GM20000 (cell line): ENCODE data around the gene NAA30.
"Not testable (repeated sequence)": the region's sequence is repeated elsewhere in the genome, so short reads cannot be mapped to it uniquely, and the experiment has no call there.

Source experiments
- DNase-seq: peaks from one replicate; pipeline ENCODE4 v3.0.0; 2012; ENCODE audit warnings: low spot score
- CTCF ChIP-seq: IDR thresholded peaks from 2 replicates; pipeline ENCODE4 v1.5.1; 2012; ENCODE audit warnings: mild to moderate bottlenecking, control low read depth; ENCODE audit errors: extremely low read depth, missing control alignments

Gene NAA30

DNA sequence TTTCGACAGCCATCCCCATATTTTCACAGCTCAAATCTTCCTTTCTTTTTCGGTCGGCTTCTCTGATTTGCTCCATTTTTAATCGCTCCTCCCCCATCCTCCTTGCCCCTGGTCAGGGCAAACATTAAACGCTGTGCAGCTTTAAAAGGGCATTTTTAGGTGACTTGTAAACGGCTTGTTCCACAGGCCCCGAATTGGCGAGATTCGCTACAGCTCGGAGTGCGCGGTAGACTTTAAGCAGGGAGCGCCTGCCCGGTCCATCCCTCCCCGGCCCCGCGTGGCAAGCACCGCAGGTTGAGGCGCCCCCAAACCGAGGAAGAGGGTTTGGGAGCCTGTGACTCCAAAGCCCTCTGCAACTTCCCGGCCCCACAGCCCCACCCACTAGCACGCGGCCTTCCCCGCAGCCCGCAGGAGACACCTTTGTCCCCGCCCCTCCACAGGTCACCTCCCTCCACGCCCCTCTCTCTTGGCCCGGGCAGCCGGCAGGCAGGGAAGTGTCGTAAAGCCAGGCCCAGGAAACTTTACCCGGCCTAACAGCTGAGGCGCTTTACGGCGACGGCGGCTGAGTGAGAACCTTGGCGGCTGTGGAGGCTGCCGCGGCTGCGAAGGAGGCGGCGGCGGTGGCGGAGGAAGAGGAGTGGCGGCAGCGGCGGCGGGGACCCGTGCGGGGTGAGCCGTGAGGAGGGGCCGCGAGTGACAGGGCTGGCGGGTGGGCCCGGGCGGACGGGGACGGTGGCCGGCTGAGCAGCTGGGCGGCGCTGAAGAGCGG, at the start of gene NAA30:
NAA30 (plus strand) TSS at position 550 of the 769 bp plus-strand sequence. CDS start 372 bp downstream, outside the sequence.
- no peak for TF ChIP-seq CTCF

GRCh38 chr14:57343545-57344297, 46.7 kb upstream of the NAA30 start:
- not testable (repeated sequence) for DNase-seq

More for the DNA sequence above, at the start of gene NAA30:
- DNase-seq: peak; percentile 92

DNA sequence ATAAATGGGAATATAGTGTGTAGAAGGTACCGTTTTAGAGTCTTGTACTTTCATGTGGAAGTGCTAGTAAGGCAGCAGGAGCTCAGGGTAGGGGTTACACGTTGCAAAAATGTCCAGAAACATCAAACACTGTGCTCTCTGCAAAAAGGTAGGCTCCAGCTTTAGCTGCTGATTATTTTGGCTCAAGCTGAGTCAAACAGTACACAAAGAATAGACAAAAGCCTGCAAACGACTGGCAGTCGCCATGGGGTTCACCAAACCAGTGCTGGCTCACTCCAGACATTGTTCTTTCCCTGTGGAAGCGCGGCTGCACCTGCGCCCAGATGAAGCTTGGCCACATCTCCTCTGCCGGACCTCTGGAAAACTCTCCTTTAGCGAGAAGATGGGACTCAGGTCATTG, 45.3 kb upstream of the NAA30 start:
- TF ChIP-seq CTCF: no peak
- no peak for DNase-seq

GRCh38 chr14:57346741-57347140, 43.6 kb upstream of the NAA30 start:
- DNase-seq: no peak
- no peak for TF ChIP-seq CTCF

DNA sequence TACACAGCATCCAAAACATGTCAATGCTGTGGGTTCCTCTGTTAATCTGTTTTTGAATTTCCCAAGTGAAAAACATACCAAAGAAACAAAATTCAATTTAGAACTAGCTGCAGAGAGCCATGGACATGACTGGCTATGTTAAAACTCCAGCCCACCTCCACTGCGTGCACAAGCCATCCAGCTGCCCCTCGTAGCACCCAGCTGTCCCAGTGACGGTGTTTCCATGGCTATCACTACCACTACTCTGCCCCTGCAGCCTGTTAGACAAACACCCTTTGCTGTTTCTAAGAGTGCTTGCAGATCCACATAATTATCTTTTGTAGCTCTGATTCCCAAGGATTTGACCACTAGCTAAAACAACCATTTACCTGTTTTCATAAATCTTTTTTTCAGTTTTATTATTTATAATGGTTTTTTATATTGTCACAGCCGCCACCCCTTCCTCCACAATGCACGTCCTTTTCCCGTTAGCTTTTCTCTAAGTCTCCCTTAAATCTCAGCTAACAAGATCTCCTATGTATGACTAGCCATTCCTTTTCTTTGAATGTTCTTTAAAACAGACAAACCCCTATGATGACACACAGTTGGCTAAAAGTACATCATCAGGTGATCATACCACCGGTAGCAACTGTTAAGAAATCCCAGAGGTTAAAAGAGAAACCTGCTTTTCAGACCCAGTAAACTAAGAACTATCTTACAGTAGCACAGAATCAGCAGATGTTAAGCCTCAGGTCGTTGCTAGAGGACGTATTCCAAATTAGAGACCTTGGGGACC, 37.8 kb upstream of the NAA30 start:
- TF ChIP-seq CTCF: no peak
- DNase-seq: no peak

GRCh38 chr14:57355081-57355800, 35.1 kb upstream of the NAA30 start:
- TF ChIP-seq CTCF: no peak
- no peak for DNase-seq

DNA sequence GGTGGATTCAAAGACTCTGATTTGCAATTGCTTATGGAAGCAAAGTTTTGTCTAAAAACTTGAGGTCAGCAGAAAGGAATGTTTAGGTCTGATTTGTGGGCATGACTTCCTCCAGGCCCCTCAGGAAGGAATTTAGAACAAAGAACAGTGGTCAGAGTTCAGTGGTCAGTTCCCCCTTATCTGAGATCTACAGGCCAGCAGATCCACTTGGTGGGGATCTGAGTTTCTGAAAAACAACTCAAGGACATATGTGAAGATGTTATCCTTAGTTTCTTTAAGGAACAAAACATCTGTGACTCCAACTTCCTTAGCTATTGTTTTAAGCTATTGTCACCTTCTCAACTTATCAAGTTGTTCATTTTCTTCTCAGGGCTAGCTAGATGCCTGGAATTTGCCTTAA, 28.0 kb upstream of the NAA30 start:
- no peak for TF ChIP-seq CTCF
- DNase-seq: no peak
